H1 (cell line): ENCODE results near the gene RAD51B.

ENCODE experiments used
- CHD2 ChIP-seq: IDR thresholded peaks from 2 replicates; pipeline ENCODE4 v1.6.1; 2012; ENCODE audit warnings: low read length, improper control_type of control experiment
- EZH2 ChIP-seq: fragments of 200-600 bp; sonication (generic); IDR thresholded peaks from 2 replicates; pipeline ENCODE4 v1.7.1; 2012; ENCODE audit warnings: low read depth, mild to moderate bottlenecking, moderate library complexity, low read length, inconsistent platforms; ENCODE audit not compliant: severe bottlenecking
- NRF1 ChIP-seq: IDR thresholded peaks from 2 replicates; pipeline ENCODE4 v1.6.1; 2011; ENCODE audit warnings: mild to moderate bottlenecking, low read depth, low read length, improper control_type of control experiment

- TF ChIP-seq CHD2 (peak; percentile 94), EZH2 (no peak), NRF1 (no peak)
Observed at GRCh38 chr14:67819563-67820421, at the start of gene RAD51B.
